Erythroblast (primary cell): ENCODE measurements around the gene ST6GALNAC3.

Source experiments
- GATA1 ChIP-seq: IDR thresholded peaks from 2 replicates; pipeline ENCODE4 v1.6.1; 2011; ENCODE audit warnings: low read depth, mild to moderate bottlenecking, control low read depth, low read length, moderate library complexity
- POLR2A ChIP-seq: IDR thresholded peaks from 2 replicates; pipeline ENCODE4 v1.6.1; 2011; ENCODE audit warnings: mild to moderate bottlenecking, low read length

- TF ChIP-seq POLR2A (no peak), GATA1 (no peak)
These were observed 238.8 kb downstream of the ST6GALNAC3 start for GRCh38 chr1:76313304-76313703.
